AG10803 (cell line): ENCODE measurements around the gene SEMA4G.

ENCODE experiments used
- DNase-seq: peaks from one replicate; pipeline ENCODE4 v3.0.0; 2010; ENCODE audit warnings: low read depth
- H3K4me3 ChIP-seq: 2 replicates; pipeline ENCODE4 v1.5.1; 2011; ENCODE audit warnings: mild to moderate bottlenecking, low read length, control low read depth
- TF ChIP-seq, protein P1 (sequence below): conservative IDR thresholded peaks from 2 replicates; pipeline ENCODE4 v1.5.1; 2011; ENCODE audit warnings: mild to moderate bottlenecking, low read length, control low read depth, inconsistent platforms

The SEMA4G gene

DNA sequence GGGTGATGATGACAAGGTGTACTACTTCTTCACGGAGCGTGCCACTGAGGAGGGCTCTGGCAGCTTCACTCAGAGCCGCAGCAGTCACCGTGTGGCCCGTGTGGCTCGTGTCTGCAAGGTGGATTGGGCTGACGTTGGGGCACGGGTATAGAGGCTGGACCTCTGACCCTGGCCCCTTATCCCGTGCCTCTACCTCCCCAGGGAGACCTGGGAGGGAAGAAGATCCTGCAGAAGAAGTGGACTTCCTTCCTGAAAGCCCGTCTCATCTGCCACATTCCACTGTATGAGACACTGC is 9.5 kb downstream of the SEMA4G start:
- no peak overlapping the region for H3K4me3 ChIP-seq
- DNase-seq: no peak
- TF ChIP-seq, protein P1, sequence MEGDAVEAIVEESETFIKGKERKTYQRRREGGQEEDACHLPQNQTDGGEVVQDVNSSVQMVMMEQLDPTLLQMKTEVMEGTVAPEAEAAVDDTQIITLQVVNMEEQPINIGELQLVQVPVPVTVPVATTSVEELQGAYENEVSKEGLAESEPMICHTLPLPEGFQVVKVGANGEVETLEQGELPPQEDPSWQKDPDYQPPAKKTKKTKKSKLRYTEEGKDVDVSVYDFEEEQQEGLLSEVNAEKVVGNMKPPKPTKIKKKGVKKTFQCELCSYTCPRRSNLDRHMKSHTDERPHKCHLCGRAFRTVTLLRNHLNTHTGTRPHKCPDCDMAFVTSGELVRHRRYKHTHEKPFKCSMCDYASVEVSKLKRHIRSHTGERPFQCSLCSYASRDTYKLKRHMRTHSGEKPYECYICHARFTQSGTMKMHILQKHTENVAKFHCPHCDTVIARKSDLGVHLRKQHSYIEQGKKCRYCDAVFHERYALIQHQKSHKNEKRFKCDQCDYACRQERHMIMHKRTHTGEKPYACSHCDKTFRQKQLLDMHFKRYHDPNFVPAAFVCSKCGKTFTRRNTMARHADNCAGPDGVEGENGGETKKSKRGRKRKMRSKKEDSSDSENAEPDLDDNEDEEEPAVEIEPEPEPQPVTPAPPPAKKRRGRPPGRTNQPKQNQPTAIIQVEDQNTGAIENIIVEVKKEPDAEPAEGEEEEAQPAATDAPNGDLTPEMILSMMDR: no peak

DNA sequence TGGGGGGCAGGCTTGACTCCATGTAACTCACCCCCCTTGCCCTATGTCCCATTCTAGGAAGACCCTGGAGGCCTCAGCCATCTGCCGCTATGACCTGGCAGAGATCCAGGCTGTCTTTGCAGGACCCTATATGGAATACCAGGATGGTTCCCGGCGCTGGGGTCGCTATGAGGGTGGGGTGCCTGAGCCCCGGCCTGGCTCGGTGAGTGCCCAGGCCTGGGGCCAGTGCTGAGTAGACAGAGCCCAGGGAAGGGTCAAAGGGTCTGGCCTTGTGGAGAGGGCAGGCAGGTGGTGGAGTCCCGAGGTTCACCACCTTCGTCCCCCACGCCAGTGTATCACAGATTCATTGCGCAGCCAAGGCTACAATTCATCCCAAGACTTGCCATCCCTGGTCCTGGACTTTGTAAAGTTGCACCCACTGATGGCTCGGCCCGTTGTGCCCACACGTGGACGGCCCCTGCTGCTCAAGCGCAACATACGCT is 10.5 kb downstream of the SEMA4G start:
- TF ChIP-seq, protein P1: no peak
- DNase-seq: no peak
- no peak overlapping the region for H3K4me3 ChIP-seq

DNA sequence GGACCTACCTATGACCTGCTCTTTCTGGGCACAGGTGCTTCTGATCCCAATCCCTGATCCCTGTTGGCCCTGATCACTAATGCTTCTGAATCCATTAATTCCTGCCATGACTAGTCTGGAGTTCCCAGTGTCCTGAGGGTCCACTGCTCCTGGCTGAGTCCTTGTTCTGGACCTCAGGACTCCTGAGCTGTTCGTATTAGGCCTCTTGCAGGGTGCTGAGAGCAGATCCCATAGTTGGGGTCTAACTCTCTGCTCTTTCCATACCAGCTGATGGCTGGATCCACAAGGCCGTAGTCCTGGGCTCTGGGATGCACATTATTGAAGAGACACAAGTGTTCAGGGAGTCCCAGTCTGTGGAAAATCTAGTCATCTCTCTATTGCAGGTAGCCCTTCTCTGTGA is 11.0 kb downstream of the SEMA4G start:
- no peak for DNase-seq
- no peak overlapping the region for H3K4me3 ChIP-seq
- TF ChIP-seq, protein P1: no peak

DNA sequence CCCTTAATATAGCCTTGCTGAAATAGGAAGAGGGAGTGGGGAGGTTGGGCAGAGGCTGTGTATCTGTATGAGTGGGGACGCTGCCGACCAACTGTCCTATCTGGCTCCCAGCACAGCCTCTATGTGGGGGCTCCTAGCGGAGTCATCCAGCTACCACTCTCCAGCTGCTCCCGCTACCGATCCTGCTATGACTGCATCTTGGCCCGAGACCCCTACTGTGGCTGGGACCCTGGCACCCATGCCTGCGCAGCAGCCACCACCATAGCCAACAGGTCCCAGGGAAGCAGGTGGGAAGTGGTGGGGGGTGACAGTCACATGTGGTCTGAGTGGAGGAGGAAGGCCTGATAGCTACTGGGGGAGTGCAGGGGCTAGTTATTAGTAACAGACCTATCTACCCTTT is 11.4 kb downstream of the SEMA4G start:
- TF ChIP-seq, protein P1: no peak
- DNase-seq: no peak
- H3K4me3 ChIP-seq: no peak overlapping the region

DNA sequence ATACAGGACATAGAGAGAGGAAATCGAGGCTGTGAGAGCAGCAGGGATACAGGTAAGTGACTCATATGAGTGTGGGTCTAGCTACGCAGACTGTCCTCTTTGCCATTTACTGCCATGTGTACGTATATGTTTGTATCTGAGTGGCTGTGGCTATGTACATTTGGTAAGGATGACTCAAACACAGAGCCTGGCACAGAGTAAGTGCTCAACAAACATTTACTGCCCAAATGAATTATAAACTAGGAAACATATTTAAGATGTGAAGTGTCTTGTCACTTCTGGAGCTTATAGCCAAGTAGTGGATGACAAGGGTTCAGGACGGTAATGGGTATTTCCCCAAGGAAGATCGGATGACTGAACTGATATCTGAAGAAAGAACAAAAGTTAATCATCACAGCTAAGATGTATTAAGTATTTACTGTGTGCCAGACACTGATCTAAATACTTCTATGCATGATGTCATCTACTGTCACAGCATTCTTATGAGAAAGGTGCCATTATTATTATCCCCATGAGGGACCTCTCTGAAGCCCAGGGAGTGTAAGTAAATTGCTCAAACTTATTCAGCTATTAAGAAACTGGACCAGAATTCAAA is 12.0 kb downstream of the SEMA4G start:
- no peak for DNase-seq
- H3K4me3 ChIP-seq: no peak overlapping the region
- TF ChIP-seq, protein P1: no peak

DNA sequence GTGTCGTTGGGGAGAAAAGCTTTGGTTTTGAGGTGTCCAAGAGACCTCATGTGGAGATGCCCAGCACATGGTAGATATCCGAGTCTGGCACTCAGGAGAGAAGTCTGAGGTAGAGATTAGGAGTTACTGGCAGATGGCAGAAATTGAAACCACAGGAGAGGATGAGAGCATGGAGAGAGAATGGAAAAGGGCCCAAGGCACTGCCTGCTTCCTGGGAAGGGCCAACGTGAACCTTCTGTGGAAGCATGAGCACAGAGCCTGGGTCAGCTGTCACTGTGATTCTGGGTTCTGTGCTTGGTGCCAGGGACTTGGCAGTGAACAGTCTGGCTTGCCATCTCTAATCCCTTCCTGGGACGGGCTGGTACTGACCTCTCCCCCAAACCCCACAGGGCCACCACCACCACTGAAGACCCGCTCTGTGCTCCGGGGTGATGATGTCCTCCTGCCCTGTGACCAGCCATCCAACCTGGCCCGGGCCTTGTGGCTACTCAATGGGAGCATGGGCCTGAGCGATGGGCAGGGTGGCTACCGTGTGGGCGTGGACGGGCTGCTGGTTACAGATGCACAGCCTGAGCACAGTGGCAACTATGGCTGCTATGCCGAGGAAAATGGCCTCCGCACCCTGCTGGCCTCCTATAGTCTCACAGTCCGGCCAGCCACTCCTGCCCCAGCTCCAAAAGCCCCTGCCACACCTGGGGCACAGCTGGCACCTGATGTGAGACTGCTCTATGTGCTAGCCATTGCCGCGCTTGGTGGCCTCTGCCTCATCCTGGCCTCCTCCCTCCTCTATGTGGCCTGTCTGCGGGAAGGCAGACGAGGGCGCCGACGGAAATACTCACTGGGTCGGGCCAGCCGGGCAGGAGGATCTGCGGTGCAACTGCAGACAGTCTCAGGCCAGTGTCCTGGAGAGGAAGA is 13.9 kb downstream of the SEMA4G start:
- TF ChIP-seq, protein P1: no peak
- no peak for DNase-seq
- H3K4me3 ChIP-seq: no peak overlapping the region
